Nephron progenitor cell (in vitro differentiated cells): ENCODE measurements around the gene ASB13.
A peak's percentile ranks its signal among the peaks of the same experiment; 100 is the strongest.

Source experiments
- DNase-seq: peaks from one replicate; pipeline ENCODE4 v3.0.0; 2021
- H3K27ac Mint-ChIP-seq: 2 replicates; pipeline ENCODE4 v1.8.0; 2021; ENCODE audit warnings: mild to moderate bottlenecking, moderate library complexity, mixed read lengths
- H3K27me3 Mint-ChIP-seq: 2 replicates; pipeline ENCODE4 v1.8.0; 2021; ENCODE audit warnings: mild to moderate bottlenecking, low read depth, mixed read lengths; ENCODE audit not compliant: poor library complexity
- H3K36me3 Mint-ChIP-seq: 2 replicates; pipeline ENCODE4 v1.8.0; 2021; ENCODE audit warnings: low read depth, mixed read lengths
- H3K4me1 Mint-ChIP-seq: 2 replicates; pipeline ENCODE4 v1.8.0; 2021; ENCODE audit warnings: mixed read lengths
- H3K4me3 Mint-ChIP-seq: 2 replicates; pipeline ENCODE4 v1.8.0; 2021; ENCODE audit warnings: mild to moderate bottlenecking, moderate library complexity, mixed read lengths
- H3K9me3 Mint-ChIP-seq: 2 replicates; pipeline ENCODE4 v1.8.0; 2021; ENCODE audit warnings: mild to moderate bottlenecking, moderate library complexity, mixed read lengths
- TF ChIP-seq, protein P1 (sequence below): fragments of 200-600 bp; sonication (generic); IDR thresholded peaks from 2 replicates; pipeline ENCODE4 v1.5.0; 2021; ENCODE audit warnings: antibody characterized with exemption

Gene ASB13

DNA sequence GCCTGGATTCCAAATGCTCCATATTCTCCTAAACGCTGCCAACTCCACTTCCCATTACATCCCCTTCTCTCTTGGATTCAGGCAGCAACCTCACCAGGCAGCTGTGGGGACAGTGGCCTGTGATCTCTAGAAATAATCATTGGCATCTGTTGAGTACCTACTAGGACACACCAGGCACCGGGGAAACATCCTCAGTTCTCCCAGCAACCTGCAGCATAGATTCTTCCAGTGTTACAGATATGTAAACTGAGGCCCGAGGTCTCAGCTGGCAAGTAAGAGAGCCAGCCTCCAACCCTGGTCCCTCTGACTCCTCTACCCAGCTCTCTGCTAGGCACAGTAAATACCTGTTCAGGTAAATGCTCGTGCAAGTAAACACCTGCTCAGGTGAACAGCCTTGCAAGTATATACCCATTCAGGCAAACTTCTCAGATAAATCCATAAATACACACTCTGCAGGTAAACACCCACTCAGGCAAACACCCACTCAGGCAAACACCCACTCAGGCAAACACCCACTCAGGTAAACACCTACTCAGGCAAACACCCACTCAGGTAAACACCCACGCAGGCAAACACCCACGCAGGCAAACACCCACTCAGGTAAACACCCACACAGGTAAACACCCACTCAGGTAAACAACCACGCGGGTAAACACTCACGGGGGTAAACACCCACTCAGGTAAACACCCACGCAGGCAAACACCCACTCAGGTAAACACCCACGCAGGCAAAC, 18.7 kb downstream of the ASB13 start:
- H3K27me3 Mint-ChIP-seq: peaks cover 3% of the 10 kb centered on the region
- H3K36me3 Mint-ChIP-seq: peaks cover 55% of the 10 kb centered on the region
- no peak for DNase-seq
- H3K4me3 Mint-ChIP-seq: no peak overlapping the region
- peak overlapping the region; percentile 86 for H3K27ac Mint-ChIP-seq
- H3K4me1 Mint-ChIP-seq: peaks cover 39% of the 10 kb centered on the region
- TF ChIP-seq, protein P1, sequence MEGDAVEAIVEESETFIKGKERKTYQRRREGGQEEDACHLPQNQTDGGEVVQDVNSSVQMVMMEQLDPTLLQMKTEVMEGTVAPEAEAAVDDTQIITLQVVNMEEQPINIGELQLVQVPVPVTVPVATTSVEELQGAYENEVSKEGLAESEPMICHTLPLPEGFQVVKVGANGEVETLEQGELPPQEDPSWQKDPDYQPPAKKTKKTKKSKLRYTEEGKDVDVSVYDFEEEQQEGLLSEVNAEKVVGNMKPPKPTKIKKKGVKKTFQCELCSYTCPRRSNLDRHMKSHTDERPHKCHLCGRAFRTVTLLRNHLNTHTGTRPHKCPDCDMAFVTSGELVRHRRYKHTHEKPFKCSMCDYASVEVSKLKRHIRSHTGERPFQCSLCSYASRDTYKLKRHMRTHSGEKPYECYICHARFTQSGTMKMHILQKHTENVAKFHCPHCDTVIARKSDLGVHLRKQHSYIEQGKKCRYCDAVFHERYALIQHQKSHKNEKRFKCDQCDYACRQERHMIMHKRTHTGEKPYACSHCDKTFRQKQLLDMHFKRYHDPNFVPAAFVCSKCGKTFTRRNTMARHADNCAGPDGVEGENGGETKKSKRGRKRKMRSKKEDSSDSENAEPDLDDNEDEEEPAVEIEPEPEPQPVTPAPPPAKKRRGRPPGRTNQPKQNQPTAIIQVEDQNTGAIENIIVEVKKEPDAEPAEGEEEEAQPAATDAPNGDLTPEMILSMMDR: no peak
- no peaks in the 10 kb centered on the region for H3K9me3 Mint-ChIP-seq

DNA sequence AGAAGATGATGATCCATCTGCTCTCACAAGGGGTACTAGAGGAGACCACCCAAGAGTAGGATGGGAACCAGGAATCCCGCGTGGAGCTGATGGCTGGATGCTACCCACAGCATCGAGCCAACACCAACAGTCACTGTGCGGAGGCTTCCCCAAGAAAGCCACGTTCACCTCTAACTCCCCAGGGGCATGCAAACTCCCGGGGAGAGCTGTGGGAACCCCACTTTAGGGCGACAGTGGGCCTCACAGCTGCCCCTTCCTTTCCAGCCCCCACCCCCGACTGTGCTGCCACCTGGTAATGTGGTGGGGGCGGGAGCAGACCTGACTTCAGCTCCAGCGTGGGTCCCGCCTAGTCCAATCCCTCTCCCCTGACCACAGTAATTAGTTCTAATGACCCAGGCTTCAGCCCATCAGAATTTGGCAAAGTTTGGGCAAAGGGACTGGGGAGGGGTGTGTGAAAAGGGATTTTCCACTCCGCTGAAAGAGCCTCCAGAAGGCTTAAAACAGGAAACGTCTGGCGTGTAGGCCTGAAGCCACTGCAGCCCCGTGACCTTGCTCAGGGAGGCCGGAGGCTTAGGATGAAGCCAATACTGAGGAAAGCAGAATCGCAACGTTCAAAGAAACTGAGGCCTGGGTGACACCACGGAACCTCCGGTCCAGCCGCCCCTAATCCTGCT, 20.3 kb downstream of the ASB13 start:
- Mint-ChIP-seq H3K4me1 (peaks cover 39% of the 10 kb centered on the region), H3K4me3 (no peak overlapping the region), H3K9me3 (no peaks in the 10 kb centered on the region), H3K27ac (peak overlapping the region; percentile 81), H3K36me3 (peaks cover 62% of the 10 kb centered on the region), H3K27me3 (peaks cover 3% of the 10 kb centered on the region)
- TF ChIP-seq, protein P1: no peak
- DNase-seq: no peak

DNA sequence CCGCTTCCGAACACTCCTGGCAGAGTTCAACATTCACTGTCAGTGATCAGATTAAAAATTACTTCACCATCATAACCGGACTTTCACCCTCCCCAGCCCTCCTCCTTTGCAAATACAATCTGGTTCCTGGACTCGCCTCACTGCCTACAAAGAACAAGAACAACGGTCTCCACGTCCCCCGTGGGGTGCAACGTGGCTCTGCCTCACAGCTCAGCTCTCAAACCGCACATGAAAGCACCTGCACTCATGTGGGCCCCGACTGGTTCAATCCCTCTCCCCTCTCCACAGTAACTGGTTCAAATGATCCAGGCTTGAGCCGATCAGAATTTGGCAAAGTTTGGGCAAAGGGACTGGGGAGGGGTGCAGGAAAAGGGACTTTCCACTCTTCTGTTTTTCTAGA, 21.0 kb downstream of the ASB13 start:
- Mint-ChIP-seq H3K27ac (peak overlapping the region; percentile 10), H3K9me3 (no peaks in the 10 kb centered on the region), H3K4me3 (no peak overlapping the region), H3K27me3 (peaks cover 3% of the 10 kb centered on the region), H3K4me1 (peaks cover 39% of the 10 kb centered on the region), H3K36me3 (peaks cover 65% of the 10 kb centered on the region)
- DNase-seq: no peak
- TF ChIP-seq, protein P1: no peak

DNA sequence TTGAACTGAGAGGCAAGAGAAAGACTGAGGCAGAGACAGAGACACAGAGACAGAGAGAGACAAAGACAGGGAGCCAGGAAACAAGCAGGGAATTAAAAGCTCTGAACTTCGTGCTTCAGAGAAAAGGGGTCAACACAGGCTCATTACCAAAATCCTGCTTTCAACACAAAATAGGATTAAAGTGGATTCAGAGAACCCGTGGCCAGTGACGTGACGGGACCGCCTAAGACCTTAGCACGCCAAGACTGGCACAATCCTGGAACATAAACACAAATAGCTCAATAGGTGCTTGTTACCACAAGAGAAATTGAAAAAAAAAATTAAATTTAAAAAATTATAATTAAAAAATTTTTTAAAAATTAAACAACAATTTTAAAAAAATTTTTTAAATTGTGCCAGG, 21.5 kb downstream of the ASB13 start:
- H3K36me3 Mint-ChIP-seq: peaks cover 62% of the 10 kb centered on the region
- TF ChIP-seq, protein P1: no peak
- no peak for DNase-seq
- peak overlapping the region; percentile 2 for H3K4me3 Mint-ChIP-seq
- H3K9me3 Mint-ChIP-seq: no peaks in the 10 kb centered on the region
- peaks cover 39% of the 10 kb centered on the region for H3K4me1 Mint-ChIP-seq
- H3K27me3 Mint-ChIP-seq: peaks cover 3% of the 10 kb centered on the region
- no peak overlapping the region for H3K27ac Mint-ChIP-seq

DNA sequence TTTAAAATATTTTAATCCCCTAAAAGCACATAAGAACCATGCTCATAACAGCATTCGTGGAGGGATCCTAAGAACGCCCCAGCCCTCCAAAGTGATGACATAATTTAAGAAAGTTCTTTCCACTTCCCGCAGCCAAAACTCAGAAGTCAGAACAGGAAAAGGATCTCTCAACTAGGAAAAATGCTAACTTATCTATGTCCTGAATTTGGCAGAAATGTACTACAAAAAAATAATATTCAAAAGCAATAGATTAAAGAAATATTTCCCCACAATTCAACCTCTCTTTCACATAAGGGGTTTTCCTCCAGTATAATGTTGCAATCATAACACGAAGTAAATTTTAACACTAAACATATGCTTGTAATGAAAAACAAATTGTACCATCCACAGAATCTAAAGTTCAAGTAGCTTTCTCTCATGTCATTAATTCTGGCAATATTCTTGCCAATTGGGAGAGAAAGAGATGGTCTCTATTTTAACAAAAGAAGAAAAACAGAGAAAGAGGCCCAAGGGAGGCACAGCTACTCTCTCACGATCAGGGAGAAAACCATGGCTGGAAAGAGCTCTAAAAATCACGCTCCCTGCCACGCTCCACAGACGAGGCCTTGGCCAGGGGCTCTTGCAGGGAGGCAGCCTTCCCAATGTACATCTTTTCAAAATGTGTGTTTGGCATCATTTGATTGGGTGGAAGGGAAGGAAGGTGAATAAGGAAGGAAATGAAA, 22.9 kb downstream of the ASB13 start:
- Mint-ChIP-seq H3K36me3 (peaks cover 63% of the 10 kb centered on the region), H3K4me1 (peaks cover 39% of the 10 kb centered on the region), H3K27ac (peak overlapping the region; percentile 85), H3K4me3 (no peak overlapping the region), H3K9me3 (no peaks in the 10 kb centered on the region), H3K27me3 (peaks cover 3% of the 10 kb centered on the region)
- TF ChIP-seq, protein P1: no peak
- DNase-seq: no peak
